DMS53 treated with DMSO at 0.1 percent for 48 hours (cell line): ENCODE measurements around the gene ZNF727.
"Not testable (repeated sequence)": the region's sequence is repeated elsewhere in the genome, so short reads cannot be mapped to it uniquely, and the experiment has no call there.

ENCODE experiments used
- DNase-seq: peaks from one replicate; lab custom pipeline; 2025; ENCODE audit not compliant: unreplicated experiment; lab: John Stamatoyannopoulos, UW

The ZNF727 gene

GRCh38 chr7:64045301-64046040 is at the start of gene ZNF727:
Gene ZNF727 (plus strand): TSS chr7:64045434. CDS start chr7:64045622, 188 bp downstream.
- no peak for DNase-seq

- DNase-seq = no peak
Observed at GRCh38 chr7:63998549-63998948, 46.7 kb upstream of the ZNF727 start, which contains the start of gene ZNF722. Gene ZNF722 (plus strand): TSS chr7:63998849. CDS start chr7:63998962, 113 bp downstream.

- DNase-seq = not testable (repeated sequence)
Observed at GRCh38 chr7:64015496-64015895, 29.7 kb upstream of the ZNF727 start.

GRCh38 chr7:64035388-64035787 is 9.8 kb upstream of the ZNF727 start:
- DNase-seq = no peak

- no peak for DNase-seq
Observed at GRCh38 chr7:64037095-64037494, 8.1 kb upstream of the ZNF727 start.

GRCh38 chr7:64046041-64046389 is 781 bp downstream of the ZNF727 start:
- no peak for DNase-seq

GRCh38 chr7:64077837-64078698 is 32.8 kb downstream of the ZNF727 start:
- DNase-seq = not testable (repeated sequence)

GRCh38 chr7:64078699-64078994 is 33.4 kb downstream of the ZNF727 start:
- no peak for DNase-seq

GRCh38 chr7:64087501-64087900 is 42.3 kb downstream of the ZNF727 start:
- no peak for DNase-seq

- not testable (repeated sequence) for DNase-seq
Observed at GRCh38 chr7:64088863-64089262, 43.6 kb downstream of the ZNF727 start.
